ENCODE data around the gene ENAH.

Gene ENAH

DNA sequence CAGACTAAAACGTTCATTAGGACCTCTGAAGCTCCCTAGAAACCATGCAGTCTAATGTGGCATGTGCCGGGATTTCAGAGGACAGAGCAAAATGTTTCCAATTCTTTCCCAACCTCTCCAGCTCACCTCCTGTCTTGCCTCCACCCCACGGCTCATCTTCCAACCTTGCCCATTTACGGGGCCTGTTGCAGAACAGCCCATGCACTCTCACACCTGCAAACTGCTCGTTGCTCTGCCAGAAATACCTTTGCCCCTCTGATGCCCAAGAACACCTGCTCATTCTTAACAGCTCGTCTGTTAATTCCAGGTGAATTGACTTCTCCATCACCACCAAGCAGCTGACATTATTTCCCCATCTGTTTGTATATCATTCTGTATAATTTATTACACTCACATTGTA, 171.2 kb downstream of the ENAH start:
- H3K4me3 ChIP-seq (IDR thresholded peaks at IDR 0.05; ENCODE audit: insufficient read depth, low read depth, low read length): no peak overlapping the region
- no peak overlapping the region for H3K27ac ChIP-seq
- no peak for TF ChIP-seq CTCF (conservative IDR thresholded peaks at IDR 0.05; ENCODE audit: low read depth, low read length)
- H4K20me1 ChIP-seq (ENCODE audit: insufficient read depth): no peaks in the 10 kb centered on the region
- no peak overlapping the region for H3K4me2 ChIP-seq
- H3K79me2 ChIP-seq (ENCODE audit: insufficient read depth, low read depth): no peaks in the 10 kb centered on the region
- no peaks in the 10 kb centered on the region for H3K36me3 ChIP-seq (ENCODE audit: insufficient read depth)
- H3K27me3 ChIP-seq (ENCODE audit: insufficient read depth, low read depth): no peaks in the 10 kb centered on the region
- no peaks in the 10 kb centered on the region for H3K4me1 ChIP-seq (ENCODE audit: low read depth, poor library complexity, severe bottlenecking)
- H3K9ac ChIP-seq: no peak overlapping the region
- no peak overlapping the region for H2AFZ ChIP-seq (ENCODE audit: low read depth)

GRCh38 chr1:225480825-225481434, 172.0 kb downstream of the ENAH start:
- Histone ChIP-seq H3K4me1 (ENCODE audit: low read depth, poor library complexity, severe bottlenecking) (no peaks in the 10 kb centered on the region), H3K9ac (no peak overlapping the region), H4K20me1 (ENCODE audit: insufficient read depth) (no peaks in the 10 kb centered on the region), H3K27ac (no peak overlapping the region), H3K27me3 (ENCODE audit: insufficient read depth, low read depth) (no peaks in the 10 kb centered on the region), H3K4me2 (no peak overlapping the region), H2AFZ (ENCODE audit: low read depth) (no peak overlapping the region), H3K79me2 (ENCODE audit: insufficient read depth, low read depth) (no peaks in the 10 kb centered on the region), H3K36me3 (ENCODE audit: insufficient read depth) (no peaks in the 10 kb centered on the region), H3K4me3 (IDR thresholded peaks at IDR 0.05; ENCODE audit: insufficient read depth, low read depth, low read length) (no peak overlapping the region)
- TF ChIP-seq CTCF (conservative IDR thresholded peaks at IDR 0.05; ENCODE audit: low read depth, low read length): peak; percentile 97

GRCh38 chr1:225479996-225480720, 172.8 kb downstream of the ENAH start:
- Histone ChIP-seq H3K27ac (no peak overlapping the region), H4K20me1 (ENCODE audit: insufficient read depth) (no peaks in the 10 kb centered on the region), H3K36me3 (ENCODE audit: insufficient read depth) (no peaks in the 10 kb centered on the region), H3K79me2 (ENCODE audit: insufficient read depth, low read depth) (no peaks in the 10 kb centered on the region), H3K4me1 (ENCODE audit: low read depth, poor library complexity, severe bottlenecking) (peaks cover 4% of the 10 kb centered on the region), H3K27me3 (ENCODE audit: insufficient read depth, low read depth) (no peaks in the 10 kb centered on the region), H3K9ac (no peak overlapping the region), H3K4me3 (IDR thresholded peaks at IDR 0.05; ENCODE audit: insufficient read depth, low read depth, low read length) (no peak overlapping the region), H3K4me2 (no peak overlapping the region), H2AFZ (ENCODE audit: low read depth) (no peak overlapping the region)
- no peak for TF ChIP-seq CTCF (conservative IDR thresholded peaks at IDR 0.05; ENCODE audit: low read depth, low read length)

DNA sequence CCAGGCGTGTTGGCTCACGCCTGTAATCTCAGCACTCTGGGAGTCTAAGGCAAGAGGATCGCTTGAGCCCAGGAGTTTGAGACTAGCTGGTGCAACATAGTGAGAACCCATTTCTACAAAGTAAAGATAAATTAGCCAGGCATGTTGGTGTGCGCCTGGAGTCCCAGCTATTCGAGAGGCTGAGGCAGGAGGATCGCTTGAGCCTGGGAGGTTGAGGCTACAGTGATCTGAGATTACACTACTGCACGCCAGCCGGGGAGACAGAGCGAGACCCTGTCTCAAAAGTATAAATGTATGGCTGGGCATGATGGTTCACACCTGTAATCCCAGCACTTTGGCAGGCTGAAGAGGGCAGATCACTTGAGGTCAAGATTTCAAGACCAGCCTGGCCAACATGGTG, 173.6 kb downstream of the ENAH start:
- Histone ChIP-seq H3K9ac (no peak overlapping the region), H3K4me1 (ENCODE audit: low read depth, poor library complexity, severe bottlenecking) (peaks cover 6% of the 10 kb centered on the region), H3K4me3 (IDR thresholded peaks at IDR 0.05; ENCODE audit: insufficient read depth, low read depth, low read length) (no peak overlapping the region), H3K27me3 (ENCODE audit: insufficient read depth, low read depth) (no peaks in the 10 kb centered on the region), H3K27ac (no peak overlapping the region), H3K79me2 (ENCODE audit: insufficient read depth, low read depth) (no peaks in the 10 kb centered on the region), H4K20me1 (ENCODE audit: insufficient read depth) (no peaks in the 10 kb centered on the region), H3K36me3 (ENCODE audit: insufficient read depth) (no peaks in the 10 kb centered on the region), H2AFZ (ENCODE audit: low read depth) (no peak overlapping the region), H3K4me2 (no peak overlapping the region)
- no peak for TF ChIP-seq CTCF (conservative IDR thresholded peaks at IDR 0.05; ENCODE audit: low read depth, low read length)

Measured in KMS-11 (cell line).